Spleen (tissue), 11 donors: ENCODE results near the gene CMTM7. TPM values are rescaled to one million over a fixed set of nuclear protein-coding genes. Genes with fewer than 3 reads are reported as not detected.
A peak's percentile ranks its signal among the peaks of the same experiment; 100 is the strongest.

Experiments
- DNase-seq: peaks from one replicate; pipeline ENCODE4 v3.0.0-alpha.2; 2020
- H3K27ac ChIP-seq, 8 donors: fragments of 200-600 bp; sonication (generic) in 7 of 8; 1 replicate in 4 of 8; 2 replicates in 4 of 8; pipeline versions ENCODE4 v1.5.0 to v1.8.0; 2016 to 2021; ENCODE audit warnings: inconsistent platforms in 4 of 8, mild to moderate bottlenecking in 4 of 8, moderate library complexity in 1 of 8
- H3K27me3 ChIP-seq, 7 donors: fragments of 200-600 bp; sonication (generic) in 6 of 7; replicated peaks in 1 of 7; 1 replicate in 4 of 7; 2 replicates in 3 of 7; pipeline versions ENCODE4 v1.5.0 to v1.8.0; 2016 to 2021; ENCODE audit warnings: inconsistent platforms in 3 of 7, mild to moderate bottlenecking in 1 of 7
- H3K36me3 ChIP-seq, 6 donors: fragments of 200-600 bp; sonication (generic) in 5 of 6; 1 replicate in 4 of 6; 2 replicates in 2 of 6; pipeline versions ENCODE4 v1.5.0 to v1.8.0; 2016 to 2021; ENCODE audit warnings: inconsistent platforms in 2 of 6
- H3K4me1 ChIP-seq, 6 donors: fragments of 200-600 bp; sonication (generic) in 5 of 6; 1 replicate in 3 of 6; 2 replicates in 3 of 6; pipeline versions ENCODE4 v1.5.0 to v1.8.0; 2016 to 2021; ENCODE audit warnings: inconsistent platforms in 3 of 6
- H3K4me3 ChIP-seq, 8 donors: fragments of 200-600 bp; sonication (generic) in 7 of 8; 1 replicate in 4 of 8; 2 replicates in 4 of 8; pipeline versions ENCODE4 v1.5.0 to v1.8.0; 2016 to 2021; ENCODE audit warnings: inconsistent platforms in 4 of 8, mild to moderate bottlenecking in 4 of 8, moderate library complexity in 2 of 8
- H3K9me3 ChIP-seq, 8 donors: fragments of 200-600 bp; sonication (generic) in 7 of 8; 1 replicate in 4 of 8; 2 replicates in 4 of 8; pipeline versions ENCODE4 v1.5.0 to v1.8.0; 2016 to 2021; ENCODE audit warnings: inconsistent platforms in 4 of 8
- CTCF ChIP-seq, 11 experiments: fragments of 200-600 bp in 7 of 11; fragments of 450-650 bp in 4 of 11; sonication (generic) in 4 of 11; IDR thresholded peaks in 8 of 11; conservative IDR thresholded peaks in 3 of 11; 1 replicate in 7 of 11; 2 replicates in 4 of 11; pipeline versions ENCODE4 v1.4.0 to v1.8.0; 2016 to 2021; ENCODE audit warnings: antibody characterized with exemption in 11 of 11, inconsistent platforms in 4 of 11, mild to moderate bottlenecking in 1 of 11
- POLR2A ChIP-seq, 3 donors: fragments of 450-650 bp; IDR thresholded peaks; one replicate each; pipeline ENCODE4 v1.5.1; 2017; ENCODE audit warnings: antibody characterized with exemption in 3 of 3, mild to moderate bottlenecking in 1 of 3
- POLR2AphosphoS5 ChIP-seq, 3 donors: sonication (generic); formaldehyde crosslinking; IDR thresholded peaks; one replicate each; pipeline ENCODE4 v1.5.1; 2017; ENCODE audit warnings: antibody characterized with exemption in 3 of 3
- WGBS, 5 donors: extraction: QIAGEN DNeasy Blood & Tissue Kit in 3 of 5; methylation state at CpG; one replicate each; pipeline versions ENCODE4 v1.1.5 to v1.1.7; 2013 to 2018; 5-methylcytosine and 5-hydroxymethylcytosine counted together
- intact Hi-C: fragments of 100-400 bp; cut with DNase I; formaldehyde crosslinking; loops from one replicate; pipeline ENCODE4 v1.15.0; 2023; ENCODE audit warnings: low total_unique reads
- polyA plus RNA-seq, 3 donors: library from polyadenylated mRNA; stranded (reverse); fragments of 200-250 nt; gene quantifications; one replicate each; pipeline ENCODE4 v1.2.1, GENCODE V29; 2013
- total RNA-seq, 7 donors: library from RNA; depleted of rRNA in 3 of 7; stranded (reverse); fragments of >200 nt in 3 of 7; fragmentation: NEBNext Ultra II Directional in 4 of 7; extraction: Animal tissue kit (Norgen Biotek cat#: 25700) in 4 of 7; gene quantifications; one replicate each; pipeline versions ENCODE4 v1.1.0 to v1.2.1, GENCODE V29; 2016 to 2021
- donor health status: healthy with polysubstance abuse.
- donor health status: DM: no; HTN: no; CAD: no; lungs with moderate emphysema.
- donor health status: DM: no; HTN: no; CAD: no.
- donor health status: Bipolar disorder and iron deficiency.
- donor health status: healthy.
- donor health status: DM: no; HTN: no; CAD: no.
- donor health status: DM: yes; HTN: yes; CAD: no.

The CMTM7 gene
- total and polyA plus RNA-seq, 10 donors, result 27.6 to 92.0 (median 47.5) TPM

GRCh38 chr3:32406486-32407408 is 15.1 kb downstream of the CMTM7 start:
- WGBS, 5 donors, result 57 to 78% (median 69%) methylated on average over 7 of the region's 7 CpGs
- H3K27ac ChIP-seq, result peak overlapping the region in 7 of 8 donors; percentile 56 to 97 (median 72)
- no peak for DNase-seq
- H3K9me3 ChIP-seq, result no peaks in the 10 kb centered on the region
- H3K4me1 ChIP-seq, result peaks cover 15 to 100% (median 78%) of the 10 kb centered on the region in 6 donors
- intact Hi-C loops, result no loop called here
- TF ChIP-seq POLR2A (IDR thresholded peaks at IDR 0.05), result no peak
- no peak for TF ChIP-seq CTCF (IDR thresholded peaks at IDR 0.05 in 8 of 11, conservative IDR thresholded peaks at IDR 0.05 in 3 of 11)
- TF ChIP-seq POLR2AphosphoS5 (IDR thresholded peaks at IDR 0.05), result peak in 1 of 3 donors; percentile 33
- H3K4me3 ChIP-seq, result peak overlapping the region in 1 of 8 donors; percentile 35
- no peaks in the 10 kb centered on the region for H3K27me3 ChIP-seq
- peaks cover 0 to 19% (median 0%) of the 10 kb centered on the region in 6 donors for H3K36me3 ChIP-seq

- intact Hi-C loops, result no loop called here
- Histone ChIP-seq H3K27me3 (no peaks in the 10 kb centered on the region), H3K9me3 (no peaks in the 10 kb centered on the region), H3K27ac (peak overlapping the region in 5 of 8 donors; percentile 26 to 97 (median 87)), H3K4me1 (peaks cover 13 to 93% (median 63%) of the 10 kb centered on the region in 6 donors), H3K36me3 (peaks cover 0 to 9% (median 0%) of the 10 kb centered on the region in 6 donors), H3K4me3 (no peak overlapping the region)
- no peak for DNase-seq
- TF ChIP-seq CTCF (IDR thresholded peaks at IDR 0.05 in 8 of 11, conservative IDR thresholded peaks at IDR 0.05 in 3 of 11), result no peak
- 78 to 86% (median 84%) methylated on average over 10 of the region's 10 CpGs for WGBS, 5 donors
These were observed 19.0 kb downstream of the CMTM7 start for GRCh38 chr3:32410367-32411246.

- TF ChIP-seq POLR2AphosphoS5 (IDR thresholded peaks at IDR 0.05) (no peak), POLR2A (IDR thresholded peaks at IDR 0.05) (no peak), CTCF (IDR thresholded peaks at IDR 0.05 in 8 of 11, conservative IDR thresholded peaks at IDR 0.05 in 3 of 11) (no peak)
- no peak for DNase-seq
- intact Hi-C loops, result no loop called here
- Histone ChIP-seq H3K27ac (peak overlapping the region in 2 of 8 donors; percentile 26 to 97), H3K36me3 (peaks cover 0 to 9% (median 0%) of the 10 kb centered on the region in 6 donors), H3K27me3 (no peaks in the 10 kb centered on the region), H3K4me3 (no peak overlapping the region), H3K4me1 (peaks cover 13 to 93% (median 61%) of the 10 kb centered on the region in 6 donors), H3K9me3 (no peaks in the 10 kb centered on the region)
- 88 to 96% (median 90%) methylated on average over 5 of the region's 5 CpGs for WGBS, 5 donors
These were observed 19.8 kb downstream of the CMTM7 start for GRCh38 chr3:32411442-32411841.
